LNCAP (cell line): ENCODE measurements around the gene APAF1.

Experiments
- TF ChIP-seq, protein P1 (sequence below): fragments of 450-650 bp; IDR thresholded peaks from 2 replicates; pipeline ENCODE4 v1.5.1; 2017; ENCODE audit warnings: mild to moderate bottlenecking

APAF1 gene

GRCh38 chr12:98653866-98654493 lies 8.9 kb downstream of the APAF1 start:
- TF ChIP-seq, protein P1, sequence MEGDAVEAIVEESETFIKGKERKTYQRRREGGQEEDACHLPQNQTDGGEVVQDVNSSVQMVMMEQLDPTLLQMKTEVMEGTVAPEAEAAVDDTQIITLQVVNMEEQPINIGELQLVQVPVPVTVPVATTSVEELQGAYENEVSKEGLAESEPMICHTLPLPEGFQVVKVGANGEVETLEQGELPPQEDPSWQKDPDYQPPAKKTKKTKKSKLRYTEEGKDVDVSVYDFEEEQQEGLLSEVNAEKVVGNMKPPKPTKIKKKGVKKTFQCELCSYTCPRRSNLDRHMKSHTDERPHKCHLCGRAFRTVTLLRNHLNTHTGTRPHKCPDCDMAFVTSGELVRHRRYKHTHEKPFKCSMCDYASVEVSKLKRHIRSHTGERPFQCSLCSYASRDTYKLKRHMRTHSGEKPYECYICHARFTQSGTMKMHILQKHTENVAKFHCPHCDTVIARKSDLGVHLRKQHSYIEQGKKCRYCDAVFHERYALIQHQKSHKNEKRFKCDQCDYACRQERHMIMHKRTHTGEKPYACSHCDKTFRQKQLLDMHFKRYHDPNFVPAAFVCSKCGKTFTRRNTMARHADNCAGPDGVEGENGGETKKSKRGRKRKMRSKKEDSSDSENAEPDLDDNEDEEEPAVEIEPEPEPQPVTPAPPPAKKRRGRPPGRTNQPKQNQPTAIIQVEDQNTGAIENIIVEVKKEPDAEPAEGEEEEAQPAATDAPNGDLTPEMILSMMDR, result peak; percentile 72

DNA sequence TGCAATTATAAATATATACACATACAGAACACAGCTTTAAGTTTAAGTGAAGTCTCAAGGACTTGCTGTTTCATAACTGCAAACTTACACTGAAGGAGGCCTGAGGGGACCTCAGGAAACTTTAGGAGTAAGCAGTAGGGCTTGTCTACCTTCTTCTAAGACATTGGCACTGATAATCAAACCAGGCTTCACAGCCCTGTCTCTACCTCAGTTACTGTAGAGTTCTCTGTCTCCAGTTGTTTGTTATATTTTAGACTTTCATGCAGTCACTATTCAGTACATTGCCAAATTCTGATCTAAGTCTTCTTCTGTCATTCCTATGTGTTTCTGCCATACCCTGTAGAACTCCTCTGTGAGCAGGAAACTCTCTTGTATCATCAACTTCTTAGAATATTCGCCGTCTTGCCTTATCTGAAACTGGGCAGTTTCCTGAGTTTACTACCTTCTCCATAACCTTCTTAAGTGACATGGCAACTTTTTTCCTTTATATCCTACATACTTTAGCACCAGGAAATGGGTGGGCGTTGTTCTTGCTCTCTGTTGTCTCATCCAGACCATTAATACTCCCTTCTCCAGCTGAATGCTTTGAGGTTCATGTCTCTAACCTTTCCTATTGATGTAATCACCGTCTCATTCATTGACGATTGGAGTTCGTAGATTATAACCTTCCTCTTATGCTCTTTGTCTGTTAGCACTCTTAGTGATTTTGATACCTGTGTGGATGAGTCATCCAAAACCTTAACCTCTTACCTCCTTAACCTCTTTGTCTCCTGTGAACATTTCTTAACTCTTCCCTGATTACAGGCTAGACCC lies 11.4 kb downstream of the APAF1 start:
- TF ChIP-seq, protein P1, result no peak

DNA sequence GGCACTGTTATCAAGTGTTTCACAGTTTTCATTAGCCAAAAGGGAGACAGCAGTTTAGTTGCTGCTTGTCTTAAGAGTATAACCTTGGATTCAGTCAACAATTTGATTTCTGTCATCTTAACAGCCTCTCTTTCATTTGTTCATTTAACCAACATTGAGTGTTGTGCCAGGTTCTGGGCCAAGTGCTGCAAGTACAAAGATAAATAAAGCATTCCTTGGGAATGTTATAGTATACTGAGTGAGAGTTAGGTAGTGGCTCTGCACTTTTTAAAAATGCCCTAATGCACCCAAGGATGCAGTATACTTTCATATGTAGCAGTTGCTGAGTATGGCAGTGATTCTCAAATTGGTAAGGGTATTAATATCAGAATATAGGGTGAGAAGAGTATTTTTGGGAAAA lies 15.4 kb downstream of the APAF1 start:
- TF ChIP-seq, protein P1, result no peak

DNA sequence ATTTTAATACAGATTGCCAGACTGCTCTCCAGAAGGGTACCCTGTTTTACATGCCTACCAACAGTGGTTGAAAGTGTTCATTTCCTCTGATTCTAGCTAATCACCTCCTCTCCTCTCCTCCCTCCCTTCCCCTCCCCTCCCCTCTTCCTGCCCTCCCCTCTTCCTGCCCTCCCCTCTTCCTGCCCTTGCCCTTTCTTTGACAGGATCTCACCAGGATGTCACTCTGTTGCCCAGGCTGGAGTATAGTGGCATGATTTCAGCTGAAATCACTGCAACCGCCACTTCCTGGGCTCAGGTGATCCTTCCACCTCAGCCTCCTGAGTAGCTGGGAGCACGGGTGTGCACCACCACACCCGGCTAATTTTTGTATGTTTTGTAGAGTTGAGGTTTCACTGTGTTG lies 24.7 kb downstream of the APAF1 start:
- TF ChIP-seq, protein P1, result no peak

DNA sequence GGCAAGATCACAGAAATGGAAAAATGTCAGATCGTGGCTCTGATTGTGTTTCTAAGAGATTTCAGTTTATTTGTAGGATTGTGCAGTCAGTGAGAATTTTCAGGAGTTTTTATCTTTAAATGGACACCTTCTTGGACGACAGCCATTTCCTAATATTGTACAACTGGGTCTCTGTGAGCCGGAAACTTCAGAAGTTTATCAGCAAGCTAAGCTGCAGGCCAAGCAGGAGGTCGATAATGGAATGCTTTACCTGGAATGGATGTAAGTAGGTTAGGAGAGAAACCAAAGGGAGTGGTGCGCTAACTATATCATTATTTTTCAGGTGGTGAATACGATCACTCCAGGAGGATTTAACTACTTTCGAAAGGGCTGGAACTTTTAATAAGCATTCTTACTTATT lies 26.4 kb downstream of the APAF1 start:
- TF ChIP-seq, protein P1, result no peak

DNA sequence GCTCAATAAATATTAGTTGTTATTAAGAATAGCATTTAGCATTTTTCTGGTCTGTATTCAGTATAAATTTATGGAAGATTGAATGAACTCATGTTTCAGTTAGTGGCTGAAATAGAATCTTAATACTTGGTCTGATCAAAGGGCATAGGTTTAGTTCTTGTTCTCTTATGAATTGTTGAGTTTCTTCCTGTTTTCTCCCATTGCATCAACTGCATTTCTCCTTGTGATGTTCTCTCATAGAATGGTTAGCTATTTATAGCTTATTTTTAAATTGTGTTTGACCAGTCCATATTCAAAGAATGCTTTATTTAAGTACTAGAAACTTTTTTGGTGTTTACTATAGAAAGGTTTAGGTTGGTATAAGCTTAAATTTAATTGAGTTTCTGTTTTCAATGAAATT lies 29.8 kb downstream of the APAF1 start:
- TF ChIP-seq, protein P1, result no peak

DNA sequence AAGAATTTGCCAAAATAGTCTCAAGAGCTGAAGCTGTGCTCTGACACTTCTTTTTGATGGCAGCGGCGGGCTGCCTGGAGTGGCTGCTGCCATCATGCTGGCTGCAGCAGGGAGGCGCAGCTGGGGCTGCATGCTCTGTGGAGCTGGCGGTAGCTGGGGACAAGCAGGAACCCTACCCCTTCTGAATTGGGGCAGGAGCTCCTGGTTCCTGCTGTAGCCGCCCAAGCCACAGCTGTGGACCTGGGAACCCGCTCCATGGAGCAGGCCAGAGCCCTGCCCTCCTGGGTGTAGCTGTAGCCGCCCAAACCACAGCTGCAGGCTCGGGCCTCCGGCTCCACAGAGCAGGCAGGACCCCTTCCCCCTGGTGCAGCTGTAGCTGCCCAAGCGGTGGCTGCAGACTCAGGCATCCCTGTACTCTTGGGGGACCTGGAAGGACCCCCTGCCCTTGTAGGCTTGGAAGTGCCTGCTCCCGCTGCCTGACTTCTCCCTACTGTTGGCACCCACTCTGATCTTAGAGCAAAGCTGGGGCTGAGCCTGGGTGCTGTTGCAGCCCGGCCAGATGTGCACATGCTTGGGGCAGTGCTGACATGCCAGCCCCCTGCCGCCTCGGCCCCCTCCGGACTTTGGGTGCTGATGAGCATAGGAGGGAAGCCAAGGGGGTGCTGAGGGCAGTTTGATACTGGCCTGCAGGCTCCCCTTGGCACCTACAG lies 33.3 kb downstream of the APAF1 start:
- TF ChIP-seq, protein P1, result no peak
